GM19035 (cell line): ENCODE measurements around the gene TEC.

ENCODE experiments used
- ATAC-seq: cut with Tn5 transposase; IDR thresholded peaks from one replicate; pipeline ENCODE4 v1.9.1; 2021; ENCODE audit not compliant: unreplicated experiment

The TEC gene

GRCh38 chr4:48093991-48094416 is 175.6 kb downstream of the TEC start:
- ATAC-seq = no peak

DNA sequence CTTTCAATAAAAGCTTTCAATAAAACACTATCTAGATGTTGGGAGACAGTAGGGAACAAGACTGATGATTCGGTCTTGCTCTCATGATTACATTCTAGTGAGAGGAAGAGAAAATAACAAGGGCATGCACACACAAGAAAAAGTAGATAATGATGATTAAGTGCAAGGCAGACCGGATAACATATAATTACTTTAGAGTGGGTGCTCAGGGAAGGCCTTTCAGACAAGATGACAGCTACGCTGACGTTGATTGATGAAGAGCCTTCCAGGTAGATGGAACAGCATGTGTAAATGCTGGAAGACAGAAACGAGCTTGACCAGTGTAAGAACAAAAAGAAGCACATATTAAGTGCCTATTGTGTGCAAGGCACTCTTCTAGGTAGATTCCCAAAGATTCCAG is 179.0 kb downstream of the TEC start:
- ATAC-seq = no peak

DNA sequence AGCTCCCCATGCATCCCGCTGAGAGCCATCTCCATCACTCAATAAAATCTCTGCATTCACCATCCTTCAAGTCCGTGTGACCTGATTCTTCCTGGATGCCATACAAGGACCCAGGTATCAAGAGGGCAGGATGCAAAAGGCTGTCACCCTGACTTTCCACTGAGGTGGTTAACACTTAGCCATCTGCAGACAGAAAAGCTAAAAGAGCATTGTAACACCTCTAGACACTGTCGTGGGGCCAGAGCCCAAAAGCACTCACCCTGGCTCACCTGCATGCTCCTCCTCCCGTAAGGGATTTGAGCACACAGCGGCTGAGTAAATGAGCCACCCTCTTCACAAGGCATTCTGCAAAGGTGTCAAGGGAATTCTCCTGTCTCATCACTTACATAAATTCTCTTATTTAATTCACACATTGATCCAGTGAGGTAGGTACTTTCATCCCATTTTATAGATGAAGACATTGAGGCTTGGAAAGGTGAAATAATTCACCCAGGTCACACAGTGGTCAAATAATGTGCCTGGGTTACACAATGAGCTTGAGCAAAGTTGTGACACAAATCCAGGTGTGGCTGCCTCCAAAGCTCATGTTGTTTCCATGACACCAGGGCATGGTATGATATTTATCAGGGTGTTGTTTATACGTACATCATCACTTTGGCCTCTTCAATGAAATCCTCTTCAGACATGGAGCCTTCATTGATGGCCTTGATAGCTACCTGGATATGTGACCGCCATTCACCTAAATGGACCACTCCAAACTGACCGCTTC is 183.6 kb downstream of the TEC start:
- no peak for ATAC-seq
